Renal pelvis (tissue), 4 donors: ENCODE measurements around the gene CACNB2. TPM values are rescaled to one million over a fixed set of nuclear protein-coding genes. Genes with fewer than 3 reads are reported as not detected.
"Not testable (repeated sequence)": the region's sequence is repeated elsewhere in the genome, so short reads cannot be mapped to it uniquely, and the experiment has no call there.

Source experiments
- DNase-seq: peaks from one replicate; pipeline ENCODE4 v3.0.0-alpha.2; 2013
- polyA plus RNA-seq, 3 donors: library from polyadenylated mRNA; unstranded; fragments of 120-200 nt; gene quantifications; one replicate each; pipeline ENCODE4 v1.2.1, GENCODE V29; 2013; ENCODE audit not compliant: insufficient read length in 3 of 3

Gene CACNB2
- polyA plus RNA-seq, 3 donors: 2.4 to 6.1 (median 4.9) TPM

GRCh38 chr10:18565006-18565405 lies 424.8 kb downstream of the CACNB2 start:
- DNase-seq: no peak

GRCh38 chr10:18566177-18566576 lies 426.0 kb downstream of the CACNB2 start:
- no peak for DNase-seq

- no peak for DNase-seq
Observed at GRCh38 chr10:18567343-18567856, 427.2 kb downstream of the CACNB2 start.

- not testable (repeated sequence) for DNase-seq
Observed at GRCh38 chr10:18570386-18570785, 430.2 kb downstream of the CACNB2 start.

GRCh38 chr10:18571076-18571475 lies 430.9 kb downstream of the CACNB2 start:
- DNase-seq: no peak

GRCh38 chr10:18571780-18572179 lies 431.6 kb downstream of the CACNB2 start:
- no peak for DNase-seq

- DNase-seq: no peak
Observed at GRCh38 chr10:18572959-18573561, 432.8 kb downstream of the CACNB2 start.

- no peak for DNase-seq
Observed at GRCh38 chr10:18576586-18576985, 436.4 kb downstream of the CACNB2 start.

GRCh38 chr10:18577823-18578685 lies 437.8 kb downstream of the CACNB2 start:
- DNase-seq: no peak

- no peak for DNase-seq
Observed at GRCh38 chr10:18582803-18583202, 442.6 kb downstream of the CACNB2 start.

GRCh38 chr10:18583575-18584270 lies 443.5 kb downstream of the CACNB2 start:
- DNase-seq: no peak

- DNase-seq: not testable (repeated sequence)
Observed at GRCh38 chr10:18586637-18587036, 446.4 kb downstream of the CACNB2 start.

GRCh38 chr10:18591141-18591540 lies 450.9 kb downstream of the CACNB2 start:
- not testable (repeated sequence) for DNase-seq

Other genes starting within 250 kb of the CACNB2 start
- not detected for gene SLC39A12, start 188.5 kb upstream of the CACNB2 start, polyA plus RNA-seq